Stomach smooth muscle (tissue), 2 donors: Measurements from ENCODE around the gene SEC61A1.

Experiments used
- H3K27ac ChIP-seq: one replicate; pipeline ENCODE4 v1.7.0; 2013; ENCODE audit warnings: mild to moderate bottlenecking, low read length, inconsistent platforms
- H3K27me3 ChIP-seq, 2 donors: one replicate each; pipeline ENCODE4 v1.7.0; 2013; ENCODE audit warnings: low read length in 2 of 2; ENCODE audit not compliant: insufficient read depth in 2 of 2, control insufficient read depth in 1 of 2
- H3K36me3 ChIP-seq, 2 donors: one replicate each; pipeline ENCODE4 v1.7.0; 2013; ENCODE audit warnings: low read length in 2 of 2; ENCODE audit not compliant: control insufficient read depth in 2 of 2, insufficient read depth in 2 of 2
- H3K4me1 ChIP-seq: one replicate; pipeline ENCODE4 v1.7.0; 2013; ENCODE audit warnings: low read length; ENCODE audit not compliant: control insufficient read depth, insufficient read depth
- H3K4me3 ChIP-seq, 2 donors: one replicate each; pipeline ENCODE4 v1.7.0; 2013; ENCODE audit warnings: low read length in 2 of 2
- H3K9ac ChIP-seq, 2 donors: one replicate each; pipeline ENCODE4 v1.7.0; 2013; ENCODE audit warnings: low read length in 2 of 2, mild to moderate bottlenecking in 1 of 2
- H3K9me3 ChIP-seq, 2 donors: one replicate each; pipeline ENCODE4 v1.7.0; 2013; ENCODE audit warnings: low read length in 2 of 2; ENCODE audit not compliant: control insufficient read depth in 2 of 2
- donor health status: healthy.
- donor health status: Pancreatic carcinoma.

The SEC61A1 gene

GRCh38 chr3:128091586-128091985 lies 39.3 kb downstream of the SEC61A1 start:
- Histone ChIP-seq H3K27me3 (no peaks in the 10 kb centered on the region), H3K4me3 (no peak overlapping the region), H3K9ac (no peak overlapping the region), H3K4me1 (peaks cover 7% of the 10 kb centered on the region), H3K9me3 (no peaks in the 10 kb centered on the region), H3K27ac (no peak overlapping the region), H3K36me3 (peaks cover 4 to 19% of the 10 kb centered on the region in 2 donors)

DNA sequence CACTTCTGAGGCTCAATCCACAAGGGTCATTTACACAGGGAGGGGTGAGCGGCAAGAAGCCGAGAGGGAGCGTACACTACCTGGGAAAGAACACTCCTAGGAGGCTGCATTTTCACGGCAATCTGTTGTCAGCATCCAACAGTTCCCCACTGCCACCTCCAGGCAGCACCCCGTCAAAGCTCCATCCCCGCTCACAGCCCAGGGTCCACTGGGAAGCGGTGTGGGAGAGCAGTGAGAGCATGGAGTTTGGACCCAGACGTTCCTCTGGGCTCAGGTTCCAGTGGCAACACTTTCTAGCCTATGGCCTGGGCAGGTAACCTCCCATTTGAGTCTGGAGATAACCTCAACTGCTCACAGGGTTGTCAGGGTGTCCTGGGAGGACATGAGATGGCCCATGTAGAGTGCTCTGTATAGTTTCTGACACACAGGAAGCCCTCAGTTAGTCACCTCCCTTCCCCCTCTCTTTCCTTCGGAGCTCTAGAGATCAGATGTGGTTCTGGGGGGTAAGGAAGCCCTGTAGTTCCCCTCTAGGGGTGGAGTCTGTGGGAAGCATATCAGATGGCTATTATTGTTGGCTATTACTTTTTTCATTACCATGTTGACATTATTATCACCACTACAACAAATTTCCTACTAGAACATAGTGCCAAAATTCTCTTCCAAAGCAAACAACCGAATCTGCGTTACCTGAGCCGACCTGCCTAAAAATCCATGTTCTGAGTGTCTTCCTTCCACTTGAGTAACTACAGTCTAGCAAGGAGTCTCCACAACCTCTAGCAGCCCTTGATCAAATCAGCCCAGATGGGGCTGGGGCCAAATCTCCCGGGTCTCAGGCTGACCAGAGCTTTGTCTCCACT lies 42.3 kb downstream of the SEC61A1 start:
- no peak overlapping the region for H3K4me3 ChIP-seq
- H3K4me1 ChIP-seq = peaks cover 7% of the 10 kb centered on the region
- H3K36me3 ChIP-seq = peaks cover 6 to 33% of the 10 kb centered on the region in 2 donors
- H3K9ac ChIP-seq = peak overlapping the region in 1 of 2 donors; percentile 42
- H3K9me3 ChIP-seq = no peaks in the 10 kb centered on the region
- no peaks in the 10 kb centered on the region for H3K27me3 ChIP-seq
- no peak overlapping the region for H3K27ac ChIP-seq

DNA sequence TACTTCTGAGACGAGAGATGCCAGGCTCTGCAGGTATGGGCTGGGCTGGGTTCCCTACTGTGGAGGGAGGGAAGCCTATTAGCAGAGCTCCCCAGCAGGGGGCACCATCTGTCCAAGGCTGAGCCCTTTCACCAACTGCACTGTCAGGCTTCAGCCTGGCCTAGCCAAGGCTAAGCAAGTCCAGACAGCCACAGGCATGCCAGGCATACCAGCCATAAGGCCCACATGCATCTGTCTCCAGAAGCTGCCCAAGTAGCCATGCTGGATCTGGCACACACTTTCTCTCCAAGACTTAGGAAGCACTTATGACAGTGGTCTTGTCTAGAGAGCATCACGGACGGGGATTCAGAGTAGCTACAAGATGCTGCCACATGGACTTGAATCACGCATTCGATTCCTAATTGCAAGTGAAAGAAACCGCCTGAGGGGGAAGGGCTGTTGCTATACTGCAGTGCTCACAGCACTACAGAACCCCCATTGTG lies 43.0 kb downstream of the SEC61A1 start:
- H3K27ac ChIP-seq = no peak overlapping the region

GRCh38 chr3:128098234-128098633 lies 46.0 kb downstream of the SEC61A1 start:
- no peak overlapping the region for H3K27ac ChIP-seq
- no peak overlapping the region for H3K9ac ChIP-seq
- no peaks in the 10 kb centered on the region for H3K27me3 ChIP-seq
- H3K4me1 ChIP-seq = peaks cover 9% of the 10 kb centered on the region
- peaks cover 18 to 39% of the 10 kb centered on the region in 2 donors for H3K36me3 ChIP-seq
- no peak overlapping the region for H3K4me3 ChIP-seq
- H3K9me3 ChIP-seq = no peaks in the 10 kb centered on the region

More for the DNA sequence above, 43.0 kb downstream of the SEC61A1 start:
- Histone ChIP-seq H3K36me3 (peaks cover 9 to 41% of the 10 kb centered on the region in 2 donors), H3K4me3 (no peak overlapping the region), H3K9ac (peak overlapping the region in 1 of 2 donors; percentile 42), H3K4me1 (peaks cover 9% of the 10 kb centered on the region), H3K27me3 (no peaks in the 10 kb centered on the region), H3K9me3 (no peaks in the 10 kb centered on the region)

DNA sequence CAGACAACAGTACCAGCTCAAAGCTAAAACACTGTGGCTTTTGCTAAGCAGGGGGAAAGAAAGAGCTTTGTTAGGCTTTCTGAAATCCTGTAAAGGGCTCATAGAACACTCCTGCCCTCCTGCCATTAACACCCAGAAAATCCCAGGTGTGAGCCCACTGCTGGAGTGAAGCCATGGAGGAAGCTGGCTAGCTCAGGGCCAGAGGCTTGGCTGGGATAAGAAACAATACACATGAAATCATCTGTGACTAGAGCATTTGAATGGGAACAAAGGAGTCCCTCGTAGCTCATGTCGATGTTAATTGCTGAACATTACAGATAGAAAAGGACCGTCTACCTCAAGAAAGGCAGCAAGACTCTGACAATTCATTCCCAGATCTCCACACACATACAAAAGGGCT lies 47.9 kb downstream of the SEC61A1 start:
- H3K9me3 ChIP-seq = no peaks in the 10 kb centered on the region
- H3K4me3 ChIP-seq = no peak overlapping the region
- no peak overlapping the region for H3K27ac ChIP-seq
- H3K4me1 ChIP-seq = peaks cover 6% of the 10 kb centered on the region
- no peaks in the 10 kb centered on the region for H3K27me3 ChIP-seq
- H3K36me3 ChIP-seq = peaks cover 26 to 36% of the 10 kb centered on the region in 2 donors
- no peak overlapping the region for H3K9ac ChIP-seq

- H3K36me3 ChIP-seq = peaks cover 26 to 36% of the 10 kb centered on the region in 2 donors
- peaks cover 2% of the 10 kb centered on the region for H3K4me1 ChIP-seq
- no peak overlapping the region for H3K4me3 ChIP-seq
- H3K27me3 ChIP-seq = no peaks in the 10 kb centered on the region
- H3K27ac ChIP-seq = no peak overlapping the region
- H3K9me3 ChIP-seq = no peaks in the 10 kb centered on the region
- no peak overlapping the region for H3K9ac ChIP-seq
Observed at GRCh38 chr3:128100638-128101037, 48.4 kb downstream of the SEC61A1 start.

GRCh38 chr3:128103136-128103676 lies 51.0 kb downstream of the SEC61A1 start:
- Histone ChIP-seq H3K36me3 (peaks cover 24% of the 10 kb centered on the region in 2 donors), H3K9me3 (no peaks in the 10 kb centered on the region), H3K4me3 (no peak overlapping the region), H3K4me1 (peaks cover 2% of the 10 kb centered on the region), H3K9ac (no peak overlapping the region), H3K27me3 (no peaks in the 10 kb centered on the region), H3K27ac (no peak overlapping the region)

GRCh38 chr3:128107834-128108233 lies 55.6 kb downstream of the SEC61A1 start:
- Histone ChIP-seq H3K4me1 (peaks cover 8% of the 10 kb centered on the region), H3K36me3 (peaks cover 9 to 11% of the 10 kb centered on the region in 2 donors), H3K27ac (no peak overlapping the region), H3K4me3 (no peak overlapping the region), H3K9me3 (no peaks in the 10 kb centered on the region), H3K9ac (no peak overlapping the region), H3K27me3 (no peaks in the 10 kb centered on the region)

DNA sequence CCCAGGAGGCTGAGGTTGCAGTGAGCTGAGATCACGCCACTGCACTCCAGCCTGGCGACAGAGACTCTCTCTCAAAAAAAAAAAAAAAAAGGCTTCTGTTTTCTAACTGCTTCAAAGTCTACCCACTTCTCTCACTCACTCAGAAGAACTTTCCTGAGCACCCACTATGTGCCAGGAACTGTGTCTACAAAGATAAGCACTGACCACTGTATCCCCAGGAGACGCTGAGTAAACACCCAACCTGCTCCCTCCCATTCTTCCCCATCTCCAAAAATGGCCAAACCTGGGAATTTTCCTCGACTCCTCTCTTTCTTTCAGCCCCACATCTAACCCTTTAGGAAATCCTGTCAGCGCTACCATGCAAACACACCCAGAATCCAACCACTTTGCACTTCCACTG lies 58.9 kb downstream of the SEC61A1 start:
- H3K4me1 ChIP-seq = peaks cover 8% of the 10 kb centered on the region
- H3K4me3 ChIP-seq = no peak overlapping the region
- H3K9me3 ChIP-seq = no peaks in the 10 kb centered on the region
- H3K36me3 ChIP-seq = peaks cover 5 to 6% of the 10 kb centered on the region in 2 donors
- no peak overlapping the region for H3K27ac ChIP-seq
- H3K9ac ChIP-seq = no peak overlapping the region
- H3K27me3 ChIP-seq = no peaks in the 10 kb centered on the region

DNA sequence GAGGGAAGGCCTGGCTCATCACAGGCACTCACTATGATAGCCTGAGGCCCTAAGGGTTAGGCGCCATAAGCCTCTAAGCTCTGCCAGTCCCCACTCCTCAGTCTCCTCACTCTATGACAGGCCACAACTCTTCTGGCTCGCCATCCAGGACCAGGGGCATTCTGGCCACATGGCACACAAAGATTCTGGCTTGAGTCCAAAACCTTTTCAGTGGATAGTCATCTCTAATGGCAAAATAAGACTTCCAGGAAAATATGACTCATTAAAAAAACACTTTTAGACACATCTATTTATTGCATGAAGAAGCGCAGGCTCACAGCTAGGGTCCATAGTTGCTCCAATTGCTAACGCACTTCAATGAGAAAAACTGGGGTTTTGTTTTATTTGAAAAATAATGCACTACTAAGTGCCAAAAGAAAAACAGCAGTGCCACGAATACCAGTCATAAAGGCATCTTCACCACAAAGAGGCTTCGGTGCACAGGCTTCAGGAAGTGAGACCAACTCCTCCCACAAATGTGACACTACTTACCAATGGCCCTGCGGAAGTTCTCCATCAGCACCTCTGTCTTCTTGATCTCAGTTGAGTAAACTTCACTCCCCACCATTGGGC lies 60.2 kb downstream of the SEC61A1 start:
- no peak overlapping the region for H3K9ac ChIP-seq
- H3K4me1 ChIP-seq = peaks cover 8% of the 10 kb centered on the region
- H3K9me3 ChIP-seq = no peaks in the 10 kb centered on the region
- no peak overlapping the region for H3K4me3 ChIP-seq
- H3K36me3 ChIP-seq = peaks cover 5 to 6% of the 10 kb centered on the region in 2 donors
- no peaks in the 10 kb centered on the region for H3K27me3 ChIP-seq
- H3K27ac ChIP-seq = no peak overlapping the region
